Measurements from ENCODE around the gene YWHAB.

The YWHAB gene

DNA sequence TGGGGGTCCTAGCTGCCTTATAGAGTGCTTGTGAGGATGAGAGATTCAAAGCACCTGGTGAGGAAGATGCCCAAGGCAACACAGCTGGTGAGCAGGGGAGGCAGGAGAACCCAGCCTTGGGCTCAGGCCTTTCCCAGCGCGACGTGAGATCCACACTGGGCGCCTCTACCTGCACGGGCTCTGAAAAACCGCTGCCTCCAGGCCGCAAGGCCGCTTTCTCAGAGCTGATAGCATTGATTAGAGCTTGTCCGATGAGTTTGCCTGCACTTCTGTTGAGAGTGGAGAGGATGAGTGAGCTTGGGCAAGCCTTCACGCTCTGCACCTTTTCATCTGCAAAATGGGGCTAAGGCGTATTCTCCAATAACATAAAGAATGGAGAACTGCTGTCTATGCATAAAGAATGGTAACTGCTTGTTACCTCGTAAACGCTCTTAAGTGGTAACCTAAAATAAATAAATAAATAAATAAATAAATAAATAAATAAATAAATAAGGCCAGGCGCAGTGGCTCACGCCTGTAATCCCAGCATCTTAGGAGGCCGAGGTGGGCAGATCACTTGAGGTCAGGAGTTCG lies 25.3 kb downstream of the YWHAB start:
- H3K4me3 ChIP-seq (ENCODE audit: low read length in 2 of 2) = peak overlapping the region in 1 of 2 donors; percentile 70
- no peaks in the 10 kb centered on the region for H3K27me3 ChIP-seq (ENCODE audit: control insufficient read depth in 2 of 2, insufficient read depth in 2 of 2, low read length in 2 of 2)
- no peaks in the 10 kb centered on the region for H3K9me3 ChIP-seq (ENCODE audit: control insufficient read depth in 2 of 2, low read length in 2 of 2)
- no peak overlapping the region for H3K27ac ChIP-seq (ENCODE audit: low read depth in 2 of 2, low read length in 2 of 2)
- H3K9ac ChIP-seq (ENCODE audit: low read depth in 1 of 2, low read length in 2 of 2) = no peak overlapping the region
- H3K4me1 ChIP-seq (ENCODE audit: control insufficient read depth in 2 of 2, insufficient read depth in 2 of 2, low read length in 2 of 2) = peaks cover 7% of the 10 kb centered on the region in 2 donors
- peaks cover 17 to 21% of the 10 kb centered on the region in 2 donors for H3K36me3 ChIP-seq (ENCODE audit: control insufficient read depth in 2 of 2, insufficient read depth in 2 of 2, low read length in 2 of 2)

DNA sequence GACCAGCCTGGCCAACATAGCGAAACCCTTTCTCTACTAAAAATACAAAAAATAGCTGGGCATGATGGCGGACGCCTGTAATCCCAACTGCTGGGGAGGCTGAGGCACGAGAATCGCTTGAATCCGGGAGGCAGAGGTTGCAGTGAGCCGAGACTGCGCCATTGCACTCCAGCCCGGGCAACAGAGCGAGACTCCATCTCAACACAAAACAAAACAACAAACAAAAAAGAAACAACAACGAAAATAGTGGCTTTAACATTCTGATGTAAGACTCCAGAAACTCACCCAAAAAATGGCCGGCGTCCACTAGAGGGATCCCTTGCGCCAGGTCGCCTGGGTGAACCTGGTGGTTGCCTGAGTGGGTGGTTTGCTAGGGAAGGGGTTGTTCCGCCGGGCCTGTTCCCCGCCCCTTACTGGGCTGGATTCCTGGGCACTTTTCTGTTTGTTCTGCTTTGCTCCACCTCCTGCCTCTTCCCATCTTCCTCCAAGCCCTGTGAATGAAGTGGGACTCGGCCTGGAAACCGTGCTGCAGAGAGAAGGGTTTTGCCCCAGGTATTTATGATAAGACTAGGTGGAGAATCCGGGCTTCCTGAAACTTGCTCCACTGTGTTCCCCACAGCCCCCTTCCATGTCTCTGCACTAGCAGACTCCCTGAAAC lies 25.9 kb downstream of the YWHAB start:
- H3K9me3 ChIP-seq (ENCODE audit: control insufficient read depth in 2 of 2, low read length in 2 of 2) = no peaks in the 10 kb centered on the region
- no peak overlapping the region for H3K27ac ChIP-seq (ENCODE audit: low read depth in 2 of 2, low read length in 2 of 2)
- no peak overlapping the region for H3K4me3 ChIP-seq (ENCODE audit: low read length in 2 of 2)
- H3K4me1 ChIP-seq (ENCODE audit: control insufficient read depth in 2 of 2, insufficient read depth in 2 of 2, low read length in 2 of 2) = peaks cover 7% of the 10 kb centered on the region in 2 donors
- no peaks in the 10 kb centered on the region for H3K27me3 ChIP-seq (ENCODE audit: control insufficient read depth in 2 of 2, insufficient read depth in 2 of 2, low read length in 2 of 2)
- peaks cover 11 to 14% of the 10 kb centered on the region in 2 donors for H3K36me3 ChIP-seq (ENCODE audit: control insufficient read depth in 2 of 2, insufficient read depth in 2 of 2, low read length in 2 of 2)
- H3K9ac ChIP-seq (ENCODE audit: low read depth in 1 of 2, low read length in 2 of 2) = no peak overlapping the region

GRCh38 chr20:44912189-44912588 lies 26.7 kb downstream of the YWHAB start:
- no peak overlapping the region for H3K27ac ChIP-seq (ENCODE audit: low read depth in 2 of 2, low read length in 2 of 2)
- H3K36me3 ChIP-seq (ENCODE audit: control insufficient read depth in 2 of 2, insufficient read depth in 2 of 2, low read length in 2 of 2) = peaks cover 4 to 6% of the 10 kb centered on the region in 2 donors
- no peak overlapping the region for H3K4me3 ChIP-seq (ENCODE audit: low read length in 2 of 2)
- H3K9me3 ChIP-seq (ENCODE audit: control insufficient read depth in 2 of 2, low read length in 2 of 2) = no peaks in the 10 kb centered on the region
- no peaks in the 10 kb centered on the region for H3K27me3 ChIP-seq (ENCODE audit: control insufficient read depth in 2 of 2, insufficient read depth in 2 of 2, low read length in 2 of 2)
- H3K9ac ChIP-seq (ENCODE audit: low read depth in 1 of 2, low read length in 2 of 2) = no peak overlapping the region
- peaks cover 7% of the 10 kb centered on the region in 2 donors for H3K4me1 ChIP-seq (ENCODE audit: control insufficient read depth in 2 of 2, insufficient read depth in 2 of 2, low read length in 2 of 2)

DNA sequence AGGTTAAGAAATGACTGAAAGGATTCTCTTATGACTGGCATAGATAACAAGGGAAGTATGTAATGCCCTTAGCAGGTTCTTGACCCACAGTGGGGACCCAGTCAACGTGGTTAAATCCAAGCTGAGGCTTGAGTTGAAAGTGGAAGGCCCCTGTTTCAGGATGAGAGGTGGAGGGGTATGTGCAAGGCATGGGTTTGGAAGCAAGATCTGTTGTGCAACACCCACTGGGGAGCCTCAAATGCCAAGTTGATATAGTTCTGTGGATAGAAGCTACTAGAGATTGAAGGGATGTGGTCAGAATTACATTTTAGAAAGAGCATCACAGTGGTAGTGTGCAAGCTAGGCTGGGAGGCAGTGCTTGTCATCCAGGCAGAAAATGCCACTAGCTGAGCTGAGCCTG lies 29.4 kb downstream of the YWHAB start:
- Histone ChIP-seq H3K27ac (ENCODE audit: low read depth in 2 of 2, low read length in 2 of 2) (no peak overlapping the region), H3K9ac (ENCODE audit: low read depth in 1 of 2, low read length in 2 of 2) (no peak overlapping the region), H3K4me1 (ENCODE audit: control insufficient read depth in 2 of 2, insufficient read depth in 2 of 2, low read length in 2 of 2) (peaks cover 0 to 7% of the 10 kb centered on the region in 2 donors), H3K36me3 (ENCODE audit: control insufficient read depth in 2 of 2, insufficient read depth in 2 of 2, low read length in 2 of 2) (no peaks in the 10 kb centered on the region), H3K27me3 (ENCODE audit: control insufficient read depth in 2 of 2, insufficient read depth in 2 of 2, low read length in 2 of 2) (no peaks in the 10 kb centered on the region), H3K9me3 (ENCODE audit: control insufficient read depth in 2 of 2, low read length in 2 of 2) (no peaks in the 10 kb centered on the region), H3K4me3 (ENCODE audit: low read length in 2 of 2) (no peak overlapping the region)

- Histone ChIP-seq H3K9me3 (ENCODE audit: control insufficient read depth in 2 of 2, low read length in 2 of 2) (no peaks in the 10 kb centered on the region), H3K4me3 (ENCODE audit: low read length in 2 of 2) (no peak overlapping the region), H3K9ac (ENCODE audit: low read depth in 1 of 2, low read length in 2 of 2) (no peak overlapping the region), H3K36me3 (ENCODE audit: control insufficient read depth in 2 of 2, insufficient read depth in 2 of 2, low read length in 2 of 2) (no peaks in the 10 kb centered on the region), H3K4me1 (ENCODE audit: control insufficient read depth in 2 of 2, insufficient read depth in 2 of 2, low read length in 2 of 2) (no peaks in the 10 kb centered on the region), H3K27ac (ENCODE audit: low read depth in 2 of 2, low read length in 2 of 2) (no peak overlapping the region), H3K27me3 (ENCODE audit: control insufficient read depth in 2 of 2, insufficient read depth in 2 of 2, low read length in 2 of 2) (no peaks in the 10 kb centered on the region)
Measured at GRCh38 chr20:44916586-44916985, 31.1 kb downstream of the YWHAB start.

GRCh38 chr20:44917399-44917798 lies 31.9 kb downstream of the YWHAB start:
- H3K36me3 ChIP-seq (ENCODE audit: control insufficient read depth in 2 of 2, insufficient read depth in 2 of 2, low read length in 2 of 2) = no peaks in the 10 kb centered on the region
- no peaks in the 10 kb centered on the region for H3K27me3 ChIP-seq (ENCODE audit: control insufficient read depth in 2 of 2, insufficient read depth in 2 of 2, low read length in 2 of 2)
- no peak overlapping the region for H3K27ac ChIP-seq (ENCODE audit: low read depth in 2 of 2, low read length in 2 of 2)
- H3K9ac ChIP-seq (ENCODE audit: low read depth in 1 of 2, low read length in 2 of 2) = no peak overlapping the region
- no peaks in the 10 kb centered on the region for H3K4me1 ChIP-seq (ENCODE audit: control insufficient read depth in 2 of 2, insufficient read depth in 2 of 2, low read length in 2 of 2)
- H3K4me3 ChIP-seq (ENCODE audit: low read length in 2 of 2) = no peak overlapping the region
- H3K9me3 ChIP-seq (ENCODE audit: control insufficient read depth in 2 of 2, low read length in 2 of 2) = no peaks in the 10 kb centered on the region

GRCh38 chr20:44918342-44918741 lies 32.8 kb downstream of the YWHAB start:
- Histone ChIP-seq H3K9ac (ENCODE audit: low read depth in 1 of 2, low read length in 2 of 2) (no peak overlapping the region), H3K9me3 (ENCODE audit: control insufficient read depth in 2 of 2, low read length in 2 of 2) (no peaks in the 10 kb centered on the region), H3K27me3 (ENCODE audit: control insufficient read depth in 2 of 2, insufficient read depth in 2 of 2, low read length in 2 of 2) (no peaks in the 10 kb centered on the region), H3K4me3 (ENCODE audit: low read length in 2 of 2) (no peak overlapping the region), H3K4me1 (ENCODE audit: control insufficient read depth in 2 of 2, insufficient read depth in 2 of 2, low read length in 2 of 2) (no peaks in the 10 kb centered on the region), H3K27ac (ENCODE audit: low read depth in 2 of 2, low read length in 2 of 2) (no peak overlapping the region), H3K36me3 (ENCODE audit: control insufficient read depth in 2 of 2, insufficient read depth in 2 of 2, low read length in 2 of 2) (peaks cover 0 to 3% of the 10 kb centered on the region in 2 donors)

- no peaks in the 10 kb centered on the region for H3K9me3 ChIP-seq (ENCODE audit: control insufficient read depth in 2 of 2, low read length in 2 of 2)
- H3K27ac ChIP-seq (ENCODE audit: low read depth in 2 of 2, low read length in 2 of 2) = no peak overlapping the region
- H3K4me1 ChIP-seq (ENCODE audit: control insufficient read depth in 2 of 2, insufficient read depth in 2 of 2, low read length in 2 of 2) = no peaks in the 10 kb centered on the region
- H3K4me3 ChIP-seq (ENCODE audit: low read length in 2 of 2) = no peak overlapping the region
- H3K36me3 ChIP-seq (ENCODE audit: control insufficient read depth in 2 of 2, insufficient read depth in 2 of 2, low read length in 2 of 2) = peaks cover 0 to 3% of the 10 kb centered on the region in 2 donors
- no peaks in the 10 kb centered on the region for H3K27me3 ChIP-seq (ENCODE audit: control insufficient read depth in 2 of 2, insufficient read depth in 2 of 2, low read length in 2 of 2)
- no peak overlapping the region for H3K9ac ChIP-seq (ENCODE audit: low read depth in 1 of 2, low read length in 2 of 2)
Measured at GRCh38 chr20:44918761-44919160, 33.3 kb downstream of the YWHAB start.

- H3K27me3 ChIP-seq (ENCODE audit: control insufficient read depth in 2 of 2, insufficient read depth in 2 of 2, low read length in 2 of 2) = no peaks in the 10 kb centered on the region
- H3K27ac ChIP-seq (ENCODE audit: low read depth in 2 of 2, low read length in 2 of 2) = no peak overlapping the region
- H3K9ac ChIP-seq (ENCODE audit: low read depth in 1 of 2, low read length in 2 of 2) = no peak overlapping the region
- no peaks in the 10 kb centered on the region for H3K9me3 ChIP-seq (ENCODE audit: control insufficient read depth in 2 of 2, low read length in 2 of 2)
- H3K4me1 ChIP-seq (ENCODE audit: control insufficient read depth in 2 of 2, insufficient read depth in 2 of 2, low read length in 2 of 2) = no peaks in the 10 kb centered on the region
- peaks cover 0 to 5% of the 10 kb centered on the region in 2 donors for H3K36me3 ChIP-seq (ENCODE audit: control insufficient read depth in 2 of 2, insufficient read depth in 2 of 2, low read length in 2 of 2)
- no peak overlapping the region for H3K4me3 ChIP-seq (ENCODE audit: low read length in 2 of 2)
Measured at GRCh38 chr20:44921447-44921846, 35.9 kb downstream of the YWHAB start.

GRCh38 chr20:44924541-44924940 lies 39.0 kb downstream of the YWHAB start:
- Histone ChIP-seq H3K27ac (ENCODE audit: low read depth in 2 of 2, low read length in 2 of 2) (no peak overlapping the region), H3K9me3 (ENCODE audit: control insufficient read depth in 2 of 2, low read length in 2 of 2) (no peaks in the 10 kb centered on the region), H3K4me1 (ENCODE audit: control insufficient read depth in 2 of 2, insufficient read depth in 2 of 2, low read length in 2 of 2) (no peaks in the 10 kb centered on the region), H3K36me3 (ENCODE audit: control insufficient read depth in 2 of 2, insufficient read depth in 2 of 2, low read length in 2 of 2) (peaks cover 0 to 5% of the 10 kb centered on the region in 2 donors), H3K9ac (ENCODE audit: low read depth in 1 of 2, low read length in 2 of 2) (no peak overlapping the region), H3K27me3 (ENCODE audit: control insufficient read depth in 2 of 2, insufficient read depth in 2 of 2, low read length in 2 of 2) (no peaks in the 10 kb centered on the region), H3K4me3 (ENCODE audit: low read length in 2 of 2) (no peak overlapping the region)
